ENCODE data around the gene NPRL2.

NPRL2 gene

GRCh38 chr3:50350527-50351322 is at the start of gene NPRL2, which contains the start of gene CYB561D2:
Gene NPRL2 (minus strand): TSS chr3:50350775. CDS start chr3:50350652, 123 bp downstream.
Gene CYB561D2 (plus strand): TSS chr3:50350862. CDS start chr3:50351434, 572 bp downstream.
- DNase-seq, result peak; percentile 82

GRCh38 chr3:50396502-50396901 is 45.9 kb upstream of the NPRL2 start:
- no peak for DNase-seq

DNA sequence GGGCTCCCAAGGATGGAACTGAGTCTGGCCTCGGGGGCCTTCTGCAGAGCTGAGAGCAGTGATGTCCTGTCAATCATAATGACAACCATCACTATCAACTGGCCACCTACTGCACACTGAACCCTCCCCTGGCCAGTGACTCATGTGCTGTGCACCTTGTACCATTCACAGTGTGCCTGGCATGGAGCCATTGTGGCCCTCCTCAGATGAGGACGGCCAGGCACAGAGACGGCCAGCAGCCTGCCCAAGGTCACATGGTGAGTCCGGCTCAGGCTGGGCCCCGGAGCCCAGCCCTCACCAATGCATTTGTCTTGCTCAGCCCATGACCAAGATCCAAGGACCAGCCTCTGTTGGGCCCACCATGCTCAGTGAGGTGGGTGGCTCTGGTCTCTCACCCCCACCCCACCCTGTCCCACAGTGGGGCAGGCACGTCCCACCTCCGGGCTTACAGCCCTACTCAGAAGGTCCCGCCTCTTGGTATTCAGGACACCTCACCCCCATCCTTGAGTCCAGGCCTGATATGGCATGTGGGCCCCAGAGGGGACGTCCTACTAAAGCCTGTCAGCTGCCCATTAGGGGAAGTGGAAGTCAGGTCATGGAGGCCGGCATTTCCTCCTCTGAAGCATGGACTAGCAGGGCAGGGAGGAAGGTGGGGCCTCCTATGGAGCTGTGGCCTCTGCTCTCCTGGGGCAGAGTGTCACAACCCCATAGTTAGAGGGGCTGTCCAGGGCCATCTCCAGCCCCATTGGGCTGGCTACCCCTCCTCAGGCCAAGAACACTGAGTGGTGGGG is 44.7 kb upstream of the NPRL2 start:
- no peak for DNase-seq

GRCh38 chr3:50393061-50393460 is 42.5 kb upstream of the NPRL2 start:
- no peak for DNase-seq

DNA sequence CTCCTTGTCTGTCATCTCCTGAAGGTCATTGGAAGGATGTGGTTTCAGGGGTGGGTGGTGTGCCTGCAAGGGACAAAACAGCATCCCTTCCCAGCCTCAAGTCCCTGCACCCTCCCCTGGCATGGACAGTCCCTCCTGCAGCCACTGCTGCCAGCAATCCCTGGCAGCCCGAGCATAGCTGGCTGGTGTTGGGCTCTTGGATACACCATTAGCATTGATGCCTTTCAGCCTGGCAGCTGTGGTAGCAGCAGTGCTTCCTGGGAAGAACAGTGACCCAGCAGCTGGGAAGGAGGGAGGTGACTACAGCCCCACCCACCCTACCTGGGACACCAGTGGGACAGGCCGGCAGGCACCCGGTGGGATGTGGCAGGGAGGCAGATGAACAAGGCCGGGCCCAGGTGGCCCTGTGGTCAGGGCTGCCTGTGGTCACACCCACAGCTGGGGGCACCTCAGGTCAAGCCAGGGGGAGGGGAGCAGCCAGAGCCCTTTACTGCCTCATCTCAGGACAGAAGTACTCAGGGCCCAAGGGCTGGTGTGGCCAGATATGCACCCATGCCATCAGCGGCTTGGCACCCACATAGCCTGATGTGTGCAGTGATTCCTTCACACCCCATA is 41.6 kb upstream of the NPRL2 start:
- DNase-seq, result no peak

- peak; percentile 77 for DNase-seq
Measured at GRCh38 chr3:50390508-50391224, 40.1 kb upstream of the NPRL2 start.

GRCh38 chr3:50389414-50389767 is 38.8 kb upstream of the NPRL2 start:
- no peak for DNase-seq

- DNase-seq, result no peak
Measured at GRCh38 chr3:50388720-50389413, 38.3 kb upstream of the NPRL2 start.

DNA sequence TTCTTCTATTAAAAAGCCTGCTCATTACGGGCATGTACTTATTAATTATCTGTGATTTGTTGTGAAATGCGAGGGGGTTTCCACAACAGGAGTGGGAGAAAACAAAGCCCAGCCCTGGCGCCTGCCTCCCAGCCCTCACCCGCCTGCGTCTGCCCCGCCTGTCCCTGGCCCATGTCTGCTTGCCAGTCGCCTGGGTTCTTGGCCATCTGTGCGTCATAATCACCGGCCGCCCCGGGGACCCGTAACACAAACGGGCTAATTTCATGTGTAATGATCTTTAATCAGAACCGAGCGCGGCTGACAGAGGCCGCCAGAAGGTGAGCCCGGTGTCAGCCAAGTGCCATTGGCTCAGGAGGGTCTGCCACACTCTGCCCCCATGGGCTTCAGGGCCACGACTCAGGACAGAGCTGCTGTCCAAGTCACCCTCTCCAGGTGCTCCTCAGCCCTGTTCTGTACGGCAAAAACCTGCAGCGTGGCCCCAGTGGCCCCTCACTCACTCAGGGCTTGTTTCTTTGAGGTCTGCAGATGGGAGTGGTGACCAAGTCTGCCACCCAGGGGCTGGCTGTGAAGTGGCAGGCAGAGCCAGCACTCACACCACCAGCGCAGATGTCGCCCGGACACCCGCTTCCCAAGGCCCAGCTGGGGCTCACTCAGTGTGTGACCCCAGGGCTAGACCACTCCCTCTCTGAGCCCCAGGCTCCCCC is 37.6 kb upstream of the NPRL2 start:
- no peak for DNase-seq

GRCh38 chr3:50385754-50386153 is 35.2 kb upstream of the NPRL2 start:
- no peak for DNase-seq

GRCh38 chr3:50383750-50384149 is 33.2 kb upstream of the NPRL2 start:
- DNase-seq, result no peak

DNA sequence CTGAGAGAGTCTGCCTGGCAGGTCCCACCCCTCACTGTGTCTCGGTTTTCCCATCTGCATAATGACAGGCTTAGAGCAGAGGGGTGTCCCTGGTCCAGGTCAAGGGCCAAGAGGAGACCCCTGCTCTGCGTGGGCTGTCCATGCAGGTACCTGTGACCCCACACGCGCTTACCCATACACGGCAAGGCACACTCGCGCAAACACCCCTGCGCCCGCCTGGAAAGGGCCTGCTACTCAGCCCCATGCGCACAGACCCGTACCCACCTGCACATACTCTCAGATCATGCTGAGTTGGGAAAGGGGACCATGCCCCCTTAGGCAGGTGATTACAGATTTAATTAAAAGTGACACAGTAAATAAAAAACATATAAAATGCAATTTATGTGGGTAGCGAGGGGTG is 32.1 kb upstream of the NPRL2 start:
- DNase-seq, result no peak

DNA sequence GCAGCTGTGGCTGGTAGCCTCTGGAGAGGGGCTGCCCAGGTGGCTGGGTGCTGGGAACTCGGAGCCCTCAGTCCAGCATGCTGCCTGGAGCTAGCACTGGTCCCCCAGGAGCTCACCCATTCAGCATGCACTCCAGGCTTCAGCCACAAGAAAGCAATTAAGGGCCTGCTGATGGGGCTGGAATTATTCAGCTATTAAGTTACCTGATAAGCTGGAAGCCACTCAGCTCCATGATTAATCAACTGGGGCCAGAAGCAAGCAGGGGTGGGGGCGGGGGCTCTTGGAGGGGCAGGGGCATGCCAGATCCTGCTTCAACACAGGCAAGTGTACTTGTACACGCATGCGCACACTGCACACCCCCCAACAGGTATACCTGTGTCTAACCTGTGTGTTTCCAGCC is 30.8 kb upstream of the NPRL2 start:
- DNase-seq, result peak; percentile 78

DNA sequence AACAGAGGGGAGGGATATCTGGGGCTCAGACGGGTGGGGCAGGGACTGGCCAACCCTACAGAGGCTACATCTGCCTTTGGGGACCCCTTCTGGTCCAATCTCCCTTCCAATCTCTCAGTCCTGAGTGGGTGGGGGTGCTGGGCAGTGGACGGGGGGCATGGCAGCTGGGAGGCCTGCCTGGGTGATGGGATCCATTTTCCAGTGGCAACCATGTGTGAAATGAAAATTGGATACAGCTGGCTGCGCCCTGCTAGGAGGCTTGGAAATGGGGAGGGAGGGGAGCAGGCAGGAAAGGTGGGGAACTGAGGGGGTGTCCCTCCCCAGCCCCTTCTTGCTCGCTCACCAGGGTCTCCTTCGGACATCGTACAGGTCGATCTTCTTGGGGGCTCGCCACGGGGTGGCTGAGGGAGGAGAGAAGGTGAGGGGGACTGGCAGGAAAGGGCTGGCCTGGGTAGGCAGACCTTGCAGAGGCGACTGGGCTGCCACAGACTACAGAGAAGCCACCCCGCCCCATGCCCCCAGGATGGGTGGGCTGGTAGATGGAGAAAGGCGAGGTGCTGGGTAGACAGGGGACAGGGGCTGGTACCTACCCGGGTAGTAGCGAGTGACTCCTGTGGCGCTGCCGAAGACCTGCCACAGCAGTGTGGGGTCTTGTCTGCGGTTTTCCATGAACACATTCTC is 30.0 kb upstream of the NPRL2 start:
- DNase-seq, result no peak

GRCh38 chr3:50378757-50379156 is 28.2 kb upstream of the NPRL2 start:
- no peak for DNase-seq

DNA sequence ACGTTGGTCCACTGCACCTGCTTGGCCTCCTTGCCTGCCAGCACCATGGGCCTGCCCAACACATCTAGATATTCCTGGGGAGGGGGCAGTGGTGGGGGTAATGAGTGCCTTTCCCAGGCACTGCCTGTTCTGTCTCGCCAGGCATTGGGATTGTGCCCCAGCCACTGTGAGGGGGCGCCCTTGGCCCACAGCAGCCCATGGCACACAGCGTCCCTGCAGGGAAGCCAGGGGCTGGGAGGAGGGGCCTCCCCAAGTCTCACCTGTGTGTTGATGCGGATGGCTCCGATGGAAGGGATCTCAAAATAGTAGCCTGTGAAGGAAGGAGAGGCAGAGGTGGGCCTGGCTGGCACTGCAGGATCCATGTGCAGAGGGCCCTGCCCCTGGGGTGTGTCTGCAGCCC is 27.4 kb upstream of the NPRL2 start:
- DNase-seq, result no peak

- DNase-seq, result no peak
Measured at GRCh38 chr3:50375258-50375931, 24.8 kb upstream of the NPRL2 start.

GRCh38 chr3:50374363-50375257 is 24.0 kb upstream of the NPRL2 start:
- no peak for DNase-seq

Measured in NCI-H1105 treated with DMSO at 0.1 percent for 48 hours (cell line).